Endothelial cell (in vitro differentiated cells): ENCODE data around the gene SVIL. TPM values are rescaled to one million over a fixed set of nuclear protein-coding genes. Genes with fewer than 3 reads are reported as not detected.
"Not testable (repeated sequence)": the region's sequence is repeated elsewhere in the genome, so short reads cannot be mapped to it uniquely, and the experiment has no call there.

Source experiments
- DNase-seq: peaks from one replicate; pipeline ENCODE4 v3.0.0; 2021; ENCODE audit warnings: low spot score
- H3K27ac Mint-ChIP-seq: one replicate; pipeline ENCODE4 v1.8.0; 2021; ENCODE audit warnings: mixed read lengths, inconsistent platforms; ENCODE audit not compliant: unreplicated experiment
- H3K27me3 Mint-ChIP-seq: one replicate; pipeline ENCODE4 v1.8.0; 2021; ENCODE audit warnings: mild to moderate bottlenecking, moderate library complexity, mixed read lengths, inconsistent platforms; ENCODE audit not compliant: unreplicated experiment
- H3K36me3 Mint-ChIP-seq: one replicate; pipeline ENCODE4 v1.8.0; 2021; ENCODE audit warnings: mild to moderate bottlenecking, low read depth, mixed read lengths, inconsistent platforms; ENCODE audit not compliant: unreplicated experiment
- H3K4me1 Mint-ChIP-seq: one replicate; pipeline ENCODE4 v1.8.0; 2021; ENCODE audit warnings: mild to moderate bottlenecking, mixed read lengths, inconsistent platforms; ENCODE audit not compliant: unreplicated experiment
- H3K4me3 Mint-ChIP-seq: one replicate; pipeline ENCODE4 v1.8.0; 2021; ENCODE audit warnings: mild to moderate bottlenecking, mixed read lengths, inconsistent platforms; ENCODE audit not compliant: unreplicated experiment
- H3K9me3 Mint-ChIP-seq: one replicate; pipeline ENCODE4 v1.8.0; 2021; ENCODE audit warnings: mixed read lengths, inconsistent platforms; ENCODE audit not compliant: unreplicated experiment
- total RNA-seq: library from RNA; stranded (reverse); fragmentation: NEBNext Ultra II Directional; extraction: Animal tissue kit (Norgen Biotek cat#: 25700); gene quantifications from one replicate; pipeline ENCODE4 v1.2.1, GENCODE V29; 2021; ENCODE audit not compliant: unreplicated experiment
- TF ChIP-seq, protein P1 (sequence below): fragments of 200-600 bp; sonication (generic); IDR thresholded peaks from one replicate; pipeline ENCODE4 v1.5.0; 2021; ENCODE audit warnings: antibody characterized with exemption; ENCODE audit not compliant: unreplicated experiment

Gene SVIL
- total RNA-seq, 1 donor from 2014 or later, result 125 TPM

- no peak overlapping the region for H3K4me3 Mint-ChIP-seq
- H3K9me3 Mint-ChIP-seq, result no peaks in the 10 kb centered on the region
- TF ChIP-seq, protein P1, sequence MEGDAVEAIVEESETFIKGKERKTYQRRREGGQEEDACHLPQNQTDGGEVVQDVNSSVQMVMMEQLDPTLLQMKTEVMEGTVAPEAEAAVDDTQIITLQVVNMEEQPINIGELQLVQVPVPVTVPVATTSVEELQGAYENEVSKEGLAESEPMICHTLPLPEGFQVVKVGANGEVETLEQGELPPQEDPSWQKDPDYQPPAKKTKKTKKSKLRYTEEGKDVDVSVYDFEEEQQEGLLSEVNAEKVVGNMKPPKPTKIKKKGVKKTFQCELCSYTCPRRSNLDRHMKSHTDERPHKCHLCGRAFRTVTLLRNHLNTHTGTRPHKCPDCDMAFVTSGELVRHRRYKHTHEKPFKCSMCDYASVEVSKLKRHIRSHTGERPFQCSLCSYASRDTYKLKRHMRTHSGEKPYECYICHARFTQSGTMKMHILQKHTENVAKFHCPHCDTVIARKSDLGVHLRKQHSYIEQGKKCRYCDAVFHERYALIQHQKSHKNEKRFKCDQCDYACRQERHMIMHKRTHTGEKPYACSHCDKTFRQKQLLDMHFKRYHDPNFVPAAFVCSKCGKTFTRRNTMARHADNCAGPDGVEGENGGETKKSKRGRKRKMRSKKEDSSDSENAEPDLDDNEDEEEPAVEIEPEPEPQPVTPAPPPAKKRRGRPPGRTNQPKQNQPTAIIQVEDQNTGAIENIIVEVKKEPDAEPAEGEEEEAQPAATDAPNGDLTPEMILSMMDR, result no peak
- peaks cover 10% of the 10 kb centered on the region for H3K36me3 Mint-ChIP-seq
- no peak for DNase-seq
- no peak overlapping the region for H3K27ac Mint-ChIP-seq
- H3K4me1 Mint-ChIP-seq, result peaks cover 17% of the 10 kb centered on the region
- peaks cover 6% of the 10 kb centered on the region for H3K27me3 Mint-ChIP-seq
These were observed 56.3 kb downstream of the SVIL start for GRCh38 chr10:29578457-29578856.

DNA sequence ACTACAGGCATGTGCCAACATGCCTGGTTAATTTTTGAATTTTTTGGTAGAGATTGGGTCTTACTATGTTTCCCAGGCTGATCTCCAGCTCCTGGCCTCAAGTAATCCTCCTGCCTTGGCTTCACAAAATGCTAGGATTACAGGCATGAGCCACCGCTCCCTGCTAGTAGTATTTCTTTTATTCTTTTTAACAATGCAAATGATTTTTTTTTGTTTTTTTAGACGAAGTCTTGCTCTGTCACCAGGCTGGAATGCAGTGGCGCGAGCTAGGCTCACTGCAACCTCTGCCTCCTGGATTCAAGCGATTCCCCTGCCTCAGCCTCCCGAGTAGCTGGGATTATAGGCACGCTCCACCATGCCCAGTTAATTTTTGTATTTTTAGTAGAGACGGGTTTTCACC, 58.1 kb downstream of the SVIL start:
- Mint-ChIP-seq H3K4me1 (peaks cover 13% of the 10 kb centered on the region), H3K9me3 (no peaks in the 10 kb centered on the region), H3K36me3 (peaks cover 10% of the 10 kb centered on the region), H3K27ac (no peak overlapping the region), H3K4me3 (no peak overlapping the region), H3K27me3 (peaks cover 4% of the 10 kb centered on the region)
- no peak for DNase-seq
- TF ChIP-seq, protein P1, result no peak

GRCh38 chr10:29575098-29575455, 59.7 kb downstream of the SVIL start:
- TF ChIP-seq, protein P1, result no peak
- DNase-seq, result no peak
- H3K27ac Mint-ChIP-seq, result no peak overlapping the region
- H3K4me1 Mint-ChIP-seq, result peaks cover 13% of the 10 kb centered on the region
- H3K27me3 Mint-ChIP-seq, result peaks cover 4% of the 10 kb centered on the region
- no peak overlapping the region for H3K4me3 Mint-ChIP-seq
- no peaks in the 10 kb centered on the region for H3K9me3 Mint-ChIP-seq
- H3K36me3 Mint-ChIP-seq, result peaks cover 10% of the 10 kb centered on the region

GRCh38 chr10:29574212-29575097, 60.3 kb downstream of the SVIL start:
- H3K27me3 Mint-ChIP-seq, H3K4me1 Mint-ChIP-seq, H3K27ac Mint-ChIP-seq: not testable (repeated sequence)

GRCh38 chr10:29570248-29570647, 64.5 kb downstream of the SVIL start:
- H3K36me3 Mint-ChIP-seq, result peaks cover 15% of the 10 kb centered on the region
- not testable (repeated sequence) for H3K4me3 Mint-ChIP-seq, H3K9me3 Mint-ChIP-seq, H3K4me1 Mint-ChIP-seq, H3K27me3 Mint-ChIP-seq, H3K27ac Mint-ChIP-seq, DNase-seq

More at GRCh38 chr10:29574212-29575097, 60.3 kb downstream of the SVIL start:
- not testable (repeated sequence) for H3K4me3 Mint-ChIP-seq, H3K9me3 Mint-ChIP-seq, DNase-seq, H3K36me3 Mint-ChIP-seq

DNA sequence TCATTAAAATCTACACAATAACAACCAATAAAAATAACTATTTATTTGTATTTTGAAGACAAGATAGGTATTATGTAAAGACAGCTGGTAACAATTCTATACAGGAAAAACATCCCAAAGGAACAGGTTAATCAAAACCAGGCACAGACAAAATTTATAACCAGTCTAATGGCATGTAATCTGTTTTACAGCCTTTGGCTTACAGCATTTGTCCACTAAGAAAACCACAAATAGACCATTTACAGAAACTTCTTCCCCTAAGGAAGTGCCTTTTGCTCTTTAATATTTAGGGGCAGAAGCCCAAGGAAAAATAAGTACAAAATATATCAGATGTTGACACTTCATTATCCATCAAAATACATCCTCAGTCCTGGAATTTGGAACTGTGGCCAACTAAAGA, 65.0 kb downstream of the SVIL start:
- Mint-ChIP-seq H3K4me3 (no peak overlapping the region), H3K9me3 (no peaks in the 10 kb centered on the region), H3K27ac (no peak overlapping the region), H3K4me1 (peaks cover 5% of the 10 kb centered on the region), H3K36me3 (peaks cover 11% of the 10 kb centered on the region), H3K27me3 (peaks cover 4% of the 10 kb centered on the region)
- TF ChIP-seq, protein P1, result no peak
- DNase-seq, result no peak
